Cerebellar nuclear complex (tissue), 1 donor: ENCODE results near the gene NOBOX.
"Not testable (repeated sequence)": the region's sequence is repeated elsewhere in the genome, so short reads cannot be mapped to it uniquely, and the experiment has no call there.

ENCODE experiments used
- DNase-seq, 2 experiments: peaks; one replicate each; lab custom pipeline; 2025; lab: John Stamatoyannopoulos, UW

NOBOX gene

DNA sequence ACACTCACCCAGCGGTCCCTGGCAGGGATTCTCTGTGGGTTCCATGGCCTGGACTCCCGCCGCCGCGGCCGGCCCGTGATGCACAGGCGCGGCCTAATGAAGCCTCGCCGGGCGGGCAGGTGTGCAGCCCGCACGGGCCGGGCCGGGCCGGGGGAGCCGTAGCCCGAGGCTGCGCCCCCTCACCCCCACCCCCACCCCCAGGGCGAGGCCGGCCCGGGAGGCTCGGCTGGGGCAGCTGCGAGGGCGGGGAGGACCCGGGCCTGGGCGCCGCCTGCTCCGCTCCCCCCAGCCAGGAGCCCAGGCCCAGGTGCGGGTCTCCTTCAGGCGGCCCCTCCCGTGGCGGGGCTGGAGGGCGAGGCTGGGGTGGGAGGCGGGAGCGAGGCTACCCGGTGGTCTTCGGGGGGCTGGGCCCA, at the start of gene NOBOX:
Gene NOBOX, minus strand, starts transcription at position 45 of the 413 bp plus-strand sequence.
- no peak for DNase-seq

DNA sequence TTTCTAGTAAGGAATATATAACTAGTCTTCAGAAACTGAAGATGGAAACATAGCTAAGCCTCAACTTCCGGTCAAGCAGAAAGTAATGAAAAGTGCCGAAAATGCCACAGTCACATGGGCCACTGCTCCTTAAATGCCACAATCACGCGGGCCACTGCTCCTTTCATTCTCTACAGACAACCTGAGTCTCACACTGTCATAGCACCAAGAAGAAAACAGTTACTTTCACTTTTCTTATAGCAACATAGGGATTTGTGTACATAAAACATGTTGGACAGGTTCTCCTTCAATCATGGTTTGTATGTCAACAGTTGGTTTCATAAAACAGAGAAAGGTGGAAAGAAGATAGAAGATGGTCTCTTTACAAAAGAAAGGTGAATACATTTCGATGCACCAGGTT, 48.6 kb upstream of the NOBOX start:
- no peak for DNase-seq

DNA sequence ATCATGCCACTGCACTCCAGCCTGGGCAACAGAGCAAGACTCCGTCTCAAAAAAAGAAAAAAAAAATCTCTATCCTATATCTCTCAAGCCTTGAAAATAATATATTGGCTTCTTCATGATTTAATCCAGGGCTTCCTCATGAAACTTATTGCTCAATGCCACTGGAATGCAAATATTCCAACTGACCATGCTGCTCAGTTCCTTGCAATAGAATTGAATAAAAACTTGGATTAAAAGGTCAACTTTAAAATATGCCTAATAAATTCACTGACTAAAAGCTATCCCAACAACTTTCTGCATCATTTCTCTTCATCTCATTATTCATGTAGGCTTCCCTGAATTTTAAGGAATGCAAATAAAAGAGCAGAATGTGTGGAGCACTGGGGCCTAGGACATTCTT, 42.1 kb upstream of the NOBOX start:
- no peak for DNase-seq

DNA sequence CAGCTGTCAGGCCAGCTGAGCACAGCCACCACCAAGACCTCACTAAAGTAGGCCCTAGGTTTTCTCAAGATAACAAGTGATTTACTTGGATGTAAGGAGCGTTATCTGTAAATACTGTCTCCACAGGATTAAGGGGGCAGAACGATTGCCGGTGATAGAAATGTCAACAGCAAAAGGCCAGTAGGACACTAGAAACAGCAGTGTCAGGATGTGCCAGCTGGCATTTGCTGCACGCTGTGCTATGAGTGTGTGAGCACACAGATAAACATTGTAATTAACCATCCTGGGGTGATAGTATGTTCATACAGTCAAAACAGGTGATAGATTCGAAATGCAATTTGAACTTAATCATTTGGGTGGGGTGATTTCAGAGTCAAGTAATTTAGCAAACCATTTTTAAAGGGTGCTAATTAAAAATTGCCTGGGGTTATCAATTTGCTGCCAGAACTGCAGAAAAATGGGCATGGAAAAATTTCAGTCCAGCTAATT, 36.3 kb upstream of the NOBOX start:
- DNase-seq, result no peak

DNA sequence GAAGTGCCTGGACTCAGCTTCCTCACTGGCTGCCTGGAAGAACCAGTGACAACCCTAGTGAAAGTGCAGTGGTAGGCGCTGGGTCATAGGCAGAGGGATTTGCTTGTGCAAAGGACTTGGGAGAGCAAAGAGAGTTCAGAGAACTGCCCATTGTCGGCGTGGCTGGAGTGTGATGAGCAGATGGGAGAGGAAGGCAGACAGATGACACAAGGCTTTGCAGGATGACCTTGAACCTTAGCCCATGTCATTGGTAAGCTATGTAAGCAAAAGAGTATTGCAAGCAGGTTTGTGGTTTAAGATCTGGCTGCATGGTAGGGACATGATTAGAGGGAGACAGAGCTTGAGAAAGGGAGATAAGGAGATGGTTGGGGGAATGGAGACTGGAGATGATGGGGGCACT, 35.3 kb upstream of the NOBOX start:
- no peak for DNase-seq

DNA sequence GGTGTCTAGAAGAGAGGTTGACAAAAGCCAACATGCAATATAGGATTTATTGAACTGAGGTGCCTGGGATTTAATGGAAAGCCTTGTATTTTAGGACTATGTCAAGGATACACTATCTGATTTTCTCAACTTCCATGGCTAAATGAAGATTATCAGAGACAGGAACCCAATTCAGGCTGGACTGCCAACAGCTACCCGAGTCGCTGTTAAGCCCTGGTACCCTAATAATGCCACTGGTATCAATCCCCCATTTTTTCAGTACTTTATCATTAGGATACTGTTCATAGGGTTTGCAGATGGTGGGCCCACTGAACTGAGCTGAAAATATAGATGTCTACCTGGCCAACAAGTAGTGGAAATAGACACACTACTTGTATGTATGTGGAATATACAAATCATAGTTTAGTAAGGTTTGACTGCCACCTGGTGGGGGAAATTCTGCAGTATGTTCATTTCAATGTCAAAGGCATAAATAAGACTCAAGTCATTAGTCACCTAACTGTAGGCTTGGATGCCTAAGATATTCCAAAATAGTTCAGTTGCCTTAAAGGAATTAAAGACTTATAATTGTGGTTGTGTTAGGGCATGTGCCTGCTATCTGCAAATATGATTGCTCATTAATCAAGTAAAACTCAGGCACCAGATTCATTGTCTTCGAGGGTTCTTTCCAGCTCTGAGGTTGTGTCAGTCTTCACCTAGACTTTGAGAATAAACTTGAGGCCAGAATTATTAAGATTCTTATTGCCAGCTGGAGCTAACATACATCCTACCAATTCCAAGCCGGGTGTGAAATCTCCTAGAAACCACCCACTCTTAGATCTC, 34.1 kb upstream of the NOBOX start:
- no peak for DNase-seq

DNA sequence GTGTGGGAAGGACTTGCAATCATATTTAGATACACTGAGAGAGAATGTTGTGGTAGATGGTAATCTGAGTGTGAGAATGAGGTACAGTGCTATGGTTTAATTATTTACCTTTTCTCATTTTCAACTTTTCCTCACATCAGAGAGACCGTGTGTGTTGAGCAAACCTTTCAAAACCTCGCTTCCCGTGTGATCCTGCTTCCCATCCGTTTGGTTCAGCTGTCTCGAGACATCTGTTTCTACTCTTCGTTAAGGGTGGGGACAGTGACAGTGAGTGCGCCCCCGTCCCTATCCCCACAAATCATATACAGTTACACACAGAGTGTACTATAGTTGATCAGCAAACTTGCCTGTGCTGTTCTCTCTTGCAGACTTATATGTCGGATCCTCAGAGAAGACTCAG, 33.0 kb upstream of the NOBOX start:
- DNase-seq, result no peak

DNA sequence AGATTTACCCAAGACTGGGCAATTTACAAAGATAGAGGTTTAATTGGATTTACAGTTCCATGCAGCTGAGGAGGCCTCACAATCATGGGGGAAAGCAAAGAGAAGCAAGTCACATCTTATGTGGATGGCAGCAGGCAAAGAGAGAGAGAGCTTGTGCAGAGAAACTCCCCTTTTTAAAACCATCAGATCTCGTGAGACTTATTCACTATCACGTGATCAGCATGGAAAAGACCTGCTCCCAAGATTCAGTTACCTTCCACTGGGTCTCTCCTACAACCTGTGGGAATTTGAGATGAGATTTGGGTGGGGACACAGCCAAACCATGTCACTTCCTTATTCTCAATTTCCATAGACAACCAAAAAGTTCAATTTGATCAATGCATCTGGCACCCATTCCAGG, 24.9 kb upstream of the NOBOX start:
- DNase-seq, result no peak

DNA sequence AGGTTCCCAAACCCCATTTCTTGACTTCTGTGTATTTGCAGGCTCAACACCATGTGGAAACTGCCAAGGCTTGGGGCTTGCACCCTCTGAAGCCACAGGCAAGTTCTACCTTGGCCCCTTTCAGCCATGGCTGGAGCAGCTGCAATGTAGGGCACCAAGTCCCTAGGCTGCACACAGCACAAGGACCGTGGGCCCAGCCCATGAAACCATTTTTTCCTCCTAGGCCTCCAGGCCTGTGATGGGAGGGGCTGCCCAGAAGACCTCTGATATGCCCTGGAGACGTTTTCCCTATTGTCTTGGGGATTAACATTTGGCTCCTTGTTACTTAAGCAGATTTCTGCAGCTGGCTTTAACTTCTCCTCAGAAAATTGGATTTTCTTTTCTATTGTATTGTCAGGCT, 24.0 kb upstream of the NOBOX start:
- not testable (repeated sequence) for DNase-seq

DNA sequence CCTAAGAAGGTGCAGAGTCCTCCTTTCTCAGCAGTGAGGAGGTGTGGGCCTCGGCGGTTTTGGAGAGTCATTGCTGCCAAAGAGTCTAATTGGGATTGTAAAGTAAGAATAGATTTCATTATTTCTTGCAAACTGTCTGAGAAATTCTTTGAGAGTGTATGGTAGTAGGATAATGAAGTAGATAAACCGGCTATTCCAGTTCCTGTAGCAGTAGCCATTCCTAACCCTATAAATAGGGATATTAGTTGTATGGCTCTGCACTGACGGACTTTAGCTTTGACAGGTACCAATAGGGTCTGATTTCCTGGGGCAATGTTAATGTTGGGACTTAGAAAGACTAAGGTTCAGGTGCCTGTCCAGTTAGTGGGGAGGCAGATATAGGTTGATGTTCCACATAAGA, 15.4 kb upstream of the NOBOX start:
- not testable (repeated sequence) for DNase-seq

DNA sequence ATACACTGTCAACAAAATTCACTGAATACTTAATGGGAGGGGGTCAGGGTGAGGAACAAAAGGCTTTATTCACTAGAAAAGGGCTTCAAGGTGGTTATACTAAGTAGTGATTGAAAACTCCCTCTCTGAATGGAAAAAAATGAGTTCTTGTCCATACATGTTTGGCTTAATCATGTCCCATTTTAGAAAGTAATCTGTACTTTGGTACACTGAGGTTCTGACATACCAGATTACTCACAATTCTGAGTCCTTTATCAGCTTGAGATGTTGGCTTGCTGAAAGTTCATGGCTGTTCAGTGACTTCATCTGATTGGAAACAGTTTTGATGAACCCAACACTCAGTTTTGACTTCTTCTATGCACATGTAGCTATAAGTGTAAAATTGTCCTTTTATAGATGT, 12.8 kb upstream of the NOBOX start:
- no peak for DNase-seq

DNA sequence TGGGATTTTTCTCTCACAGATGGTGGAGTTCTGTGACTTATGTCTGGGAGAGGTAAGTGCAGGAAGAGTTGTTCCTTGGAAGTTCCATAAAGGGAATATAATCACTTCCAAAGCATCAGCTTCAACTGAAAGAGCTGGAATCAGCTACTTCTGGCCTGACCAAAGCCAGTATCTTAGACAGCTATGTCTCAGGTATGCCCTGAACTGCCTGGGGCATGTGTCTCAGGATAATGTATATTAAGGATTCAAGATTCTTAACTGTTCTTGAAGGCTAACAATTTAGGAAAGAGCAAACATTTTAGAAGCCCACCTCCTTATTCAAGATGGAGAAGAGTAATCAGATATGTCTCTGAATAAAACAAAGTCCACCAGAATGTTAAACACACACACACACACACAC, 12.4 kb upstream of the NOBOX start:
- DNase-seq, result no peak

DNA sequence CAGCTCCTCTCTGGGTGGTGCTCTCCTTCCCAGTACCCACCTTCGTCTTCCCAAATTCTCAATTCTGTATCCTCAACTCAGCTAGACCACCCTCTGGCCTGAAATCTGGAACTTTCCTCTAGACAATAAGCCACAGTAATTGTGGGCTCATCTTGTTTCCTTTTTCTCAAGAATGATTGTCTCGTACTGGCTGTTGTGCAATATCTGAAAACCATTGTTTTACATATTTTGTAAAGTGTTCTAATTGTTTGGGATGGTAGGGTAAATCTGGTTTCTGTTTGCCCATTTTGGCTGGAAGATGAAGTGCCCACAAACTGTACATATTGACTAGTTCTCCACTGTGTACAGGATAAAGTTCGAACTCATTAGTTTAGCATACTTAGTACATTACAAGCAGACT, 11.3 kb upstream of the NOBOX start:
- no peak for DNase-seq

DNA sequence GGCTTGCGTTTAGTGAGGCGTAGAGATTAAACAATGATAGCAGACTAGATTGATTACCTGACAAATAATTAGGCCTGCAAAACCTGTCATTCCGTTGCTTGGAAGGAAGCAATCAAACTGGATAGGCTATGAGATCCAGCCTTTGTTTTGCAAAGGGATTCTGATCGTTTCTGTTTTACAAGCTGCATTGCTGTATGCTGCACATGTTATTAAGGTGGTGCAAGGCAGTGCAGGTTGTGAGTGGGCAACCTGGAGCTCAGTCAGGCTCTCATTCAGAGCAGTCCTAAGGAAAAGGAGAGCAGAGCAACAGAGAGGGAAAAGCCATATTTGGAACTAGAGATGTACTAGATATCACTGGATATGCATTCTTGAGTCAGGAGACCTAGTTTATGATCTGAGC, 6.9 kb upstream of the NOBOX start:
- DNase-seq, result no peak

DNA sequence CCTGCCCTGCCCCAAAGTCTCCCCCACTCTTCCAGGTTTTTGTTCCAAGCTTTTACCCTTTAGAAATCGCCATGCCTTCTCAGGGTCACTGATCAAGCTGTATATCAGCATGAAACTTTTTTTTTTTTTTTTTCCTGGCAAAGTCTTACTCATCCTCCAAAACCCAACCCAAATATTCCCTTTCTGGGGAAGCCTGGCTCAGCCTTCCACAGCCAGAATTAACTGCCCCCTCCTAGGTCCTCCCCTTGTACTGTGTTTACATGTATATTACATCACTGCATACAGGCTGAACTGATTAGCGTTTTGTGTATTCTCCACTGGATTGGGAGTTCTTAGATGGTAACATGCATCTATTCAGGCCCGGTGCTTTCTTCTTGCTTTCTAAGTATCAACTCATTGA, 4.6 kb upstream of the NOBOX start:
- no peak for DNase-seq

DNA sequence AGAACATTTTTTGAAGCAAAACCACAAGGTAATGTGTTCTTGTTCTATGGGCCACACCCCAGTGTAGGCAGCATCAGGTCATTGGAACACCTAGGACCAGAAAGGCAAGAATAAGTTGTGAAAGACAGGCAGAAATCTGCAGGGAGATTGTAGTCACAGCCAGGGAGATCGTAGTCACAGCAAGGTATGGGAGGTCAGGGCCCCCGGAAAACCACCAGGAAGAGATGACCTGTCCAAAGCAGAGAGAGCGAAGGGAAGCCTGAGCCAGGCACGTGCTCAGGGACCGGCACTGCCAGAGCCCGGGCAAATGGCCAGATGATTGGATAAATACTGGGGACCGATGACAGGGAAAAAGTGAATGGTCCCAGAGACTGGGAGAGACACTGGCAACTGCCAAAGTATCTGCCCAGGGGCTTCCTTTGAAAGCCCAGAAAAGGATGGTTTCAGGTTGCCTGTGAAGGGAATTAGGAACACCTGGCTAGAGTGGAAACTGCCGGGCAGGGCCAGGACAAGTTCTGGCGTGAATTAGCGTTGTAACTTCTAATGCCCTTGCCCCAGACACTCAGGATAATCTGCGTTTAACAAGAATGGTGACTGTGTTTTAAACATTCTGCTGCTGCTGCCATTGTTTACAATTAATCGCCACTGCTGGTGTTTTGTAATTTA, 3.9 kb upstream of the NOBOX start:
- DNase-seq, result no peak

DNA sequence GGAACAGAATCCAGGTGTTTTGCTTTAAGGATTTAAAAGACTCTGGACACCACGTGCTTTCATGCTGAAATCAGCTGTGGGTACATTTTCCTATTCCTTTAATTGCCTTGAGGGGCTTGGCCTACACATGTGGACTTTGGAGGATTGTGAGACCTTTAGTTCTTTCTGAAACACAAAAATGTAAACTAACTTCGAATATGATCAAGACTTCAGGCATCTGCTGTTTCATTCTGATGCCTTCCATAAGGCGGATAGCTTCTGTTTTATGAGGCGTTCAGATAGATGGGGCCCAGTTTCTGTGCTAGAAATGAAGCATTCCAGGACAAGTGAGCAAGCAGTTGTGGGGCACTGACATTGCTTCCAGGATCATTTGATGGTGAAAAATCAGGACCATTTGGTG, 1.5 kb upstream of the NOBOX start:
- no peak for DNase-seq

DNA sequence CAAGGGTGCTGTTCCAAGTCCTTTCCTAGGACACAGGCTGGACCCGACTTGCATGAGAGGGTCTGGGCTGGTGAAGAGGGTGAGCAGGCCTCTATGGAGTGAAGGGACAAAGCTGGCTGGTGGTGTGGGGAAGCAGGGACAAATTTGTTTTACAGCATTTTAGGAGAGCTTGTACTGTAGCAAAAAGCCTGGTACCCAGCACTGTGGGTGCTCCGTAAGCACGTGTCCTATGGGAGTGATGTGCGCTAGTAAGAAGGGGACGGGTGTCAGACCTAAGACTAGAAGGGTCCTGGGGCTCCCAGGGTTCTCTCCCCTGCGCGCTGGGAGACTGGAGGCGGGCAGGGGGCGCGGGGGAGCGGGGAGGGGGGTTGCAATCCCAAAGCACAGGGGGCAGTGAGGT, 391 bp downstream of the NOBOX start:
- no peak for DNase-seq

DNA sequence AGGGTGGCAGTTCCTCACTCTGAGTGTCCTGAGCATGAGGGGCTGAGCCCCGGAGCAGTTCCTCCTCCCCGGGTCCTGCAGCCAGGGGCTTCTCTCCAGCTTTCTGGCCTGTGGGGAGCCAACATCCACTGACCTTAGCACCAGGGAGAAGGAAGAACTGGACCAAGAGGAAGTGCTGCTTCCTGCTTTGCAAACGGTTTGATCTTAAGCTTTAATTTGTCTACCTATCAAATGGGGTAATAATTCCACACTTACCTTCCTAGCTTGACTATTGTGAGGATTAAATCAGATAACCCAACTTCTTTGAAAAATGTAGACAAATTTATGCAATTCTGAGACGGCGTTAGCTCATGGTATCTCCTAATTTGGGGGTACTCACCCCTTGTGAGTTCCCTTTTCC, 2.0 kb downstream of the NOBOX start:
- DNase-seq, result no peak

DNA sequence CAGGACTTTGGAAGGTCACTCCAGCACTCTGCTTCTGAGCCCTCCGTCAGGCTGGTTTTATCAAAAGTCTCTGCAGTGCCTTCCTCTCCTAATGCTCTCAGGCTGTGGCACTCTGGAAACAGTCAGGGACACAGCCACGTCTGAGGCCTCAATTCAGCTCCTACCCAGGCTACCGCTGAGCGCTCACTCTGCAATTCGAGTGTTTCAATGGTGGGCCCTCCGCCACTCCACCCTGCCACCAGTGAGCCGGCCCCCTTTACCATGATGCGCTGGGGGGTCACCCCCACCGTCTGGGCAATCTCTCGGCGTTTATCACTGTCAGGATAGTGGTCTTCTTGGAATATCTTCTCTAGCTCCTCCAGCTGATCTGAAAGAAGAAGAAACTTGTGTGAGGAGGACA, 3.5 kb downstream of the NOBOX start:
- no peak for DNase-seq

DNA sequence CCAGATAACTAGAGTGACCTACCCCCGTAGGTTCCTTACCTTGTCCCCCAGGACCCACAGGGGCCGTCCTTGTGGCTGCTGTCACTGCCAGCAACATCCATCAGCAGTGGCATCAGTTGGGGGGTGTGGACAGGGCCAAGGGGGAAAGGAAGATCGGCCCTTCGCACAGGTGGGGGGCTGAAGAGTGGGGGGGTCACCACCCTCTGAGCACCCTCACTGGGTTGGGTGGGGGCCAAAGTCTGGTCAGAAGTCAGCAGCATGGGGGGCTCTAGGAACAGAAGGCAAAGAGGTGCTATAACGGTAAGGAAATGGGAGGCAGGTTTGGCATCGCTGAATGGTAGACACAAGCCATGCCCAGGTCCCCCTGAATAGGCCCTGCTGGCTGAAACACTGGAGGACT, 4.6 kb downstream of the NOBOX start:
- DNase-seq, result no peak

DNA sequence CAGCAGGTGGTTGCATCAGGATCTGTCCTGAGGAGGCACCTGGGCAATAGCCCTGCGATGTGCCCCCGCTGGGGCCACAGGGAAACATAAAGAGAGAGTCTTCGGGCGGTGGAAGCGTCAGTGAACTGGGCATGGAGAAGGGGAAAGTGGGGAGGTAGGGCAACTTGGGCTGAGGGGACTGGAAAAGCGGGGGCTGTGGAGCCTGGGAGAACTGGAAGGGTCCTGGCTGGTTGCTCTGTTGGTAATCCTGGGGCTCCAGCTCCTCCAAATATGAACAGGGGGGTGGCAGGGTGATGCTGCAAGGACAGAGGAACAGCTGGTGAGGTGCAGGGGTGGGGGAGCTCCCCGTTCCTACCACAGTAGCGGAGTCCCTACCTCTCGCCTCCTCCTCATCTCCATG, 5.2 kb downstream of the NOBOX start:
- DNase-seq, result no peak

DNA sequence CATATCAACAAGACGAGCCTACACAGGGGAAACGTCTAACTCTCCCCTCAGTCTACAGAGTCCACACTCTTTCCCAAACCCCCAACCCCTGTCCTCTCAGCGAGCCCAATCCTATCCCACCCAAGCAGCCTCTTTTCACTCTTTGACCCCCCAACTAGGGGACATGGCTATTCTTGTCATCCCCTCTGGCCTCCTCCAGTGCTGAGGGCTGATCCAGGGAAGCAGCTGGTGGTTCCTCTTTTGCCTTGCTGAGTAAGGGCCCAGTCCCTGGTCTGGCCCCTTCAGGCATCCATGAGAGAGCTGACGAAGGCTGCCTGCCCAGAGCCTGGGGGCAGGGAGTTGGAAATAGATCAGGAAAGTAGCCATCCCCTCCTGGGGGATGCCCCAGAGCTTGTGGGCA, 6.4 kb downstream of the NOBOX start:
- DNase-seq, result no peak

DNA sequence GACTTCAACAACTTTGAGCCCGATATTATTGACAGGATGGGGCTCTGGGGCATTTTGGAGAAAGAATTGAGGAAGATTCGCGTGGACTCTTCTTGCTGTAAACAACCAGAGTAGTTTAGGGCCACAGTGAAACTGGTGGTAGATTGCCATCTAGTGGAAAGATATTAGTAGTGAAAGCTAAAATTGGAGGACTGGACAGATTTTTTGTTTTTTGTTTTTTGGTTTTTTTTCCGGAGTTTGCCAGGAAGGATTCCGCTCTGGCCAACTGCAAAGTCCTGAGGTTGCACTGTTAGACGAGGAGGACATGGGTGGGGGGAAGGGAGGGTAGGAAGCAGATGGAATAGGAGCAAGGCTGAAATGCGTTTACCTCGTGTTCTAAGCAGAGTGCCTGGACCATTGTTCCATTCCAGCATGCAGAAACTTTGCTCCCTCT, 11.7 kb downstream of the NOBOX start:
- DNase-seq, result no peak
